ENCODE data around the gene CD58.

The CD58 gene

DNA sequence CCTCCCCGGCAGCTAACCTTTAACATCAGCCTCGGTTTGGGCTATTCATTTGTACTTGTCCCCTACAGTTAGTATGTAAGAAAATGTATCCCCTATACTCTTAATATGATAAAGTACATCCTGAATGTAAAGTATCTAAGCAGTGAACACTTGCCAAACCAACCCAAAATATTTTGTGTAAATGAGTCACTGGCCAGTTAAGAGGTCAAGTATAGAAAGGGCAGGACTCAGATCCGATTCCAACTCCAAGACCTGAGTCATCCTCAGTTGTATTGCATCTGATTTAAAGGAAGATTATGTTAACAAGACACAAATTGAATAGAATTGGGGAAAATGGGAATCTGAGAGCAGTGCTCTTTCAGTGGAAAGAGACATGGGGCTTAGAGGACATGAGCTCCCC lies 84.4 kb downstream of the CD58 start:
- TF ChIP-seq CTCF (conservative IDR thresholded peaks at IDR 0.05; ENCODE audit: low read depth, low read length): no peak
- DNase-seq (ENCODE audit: low read depth): no peak
- no peak overlapping the region for H3K4me3 ChIP-seq (ENCODE audit: low read length)

DNA sequence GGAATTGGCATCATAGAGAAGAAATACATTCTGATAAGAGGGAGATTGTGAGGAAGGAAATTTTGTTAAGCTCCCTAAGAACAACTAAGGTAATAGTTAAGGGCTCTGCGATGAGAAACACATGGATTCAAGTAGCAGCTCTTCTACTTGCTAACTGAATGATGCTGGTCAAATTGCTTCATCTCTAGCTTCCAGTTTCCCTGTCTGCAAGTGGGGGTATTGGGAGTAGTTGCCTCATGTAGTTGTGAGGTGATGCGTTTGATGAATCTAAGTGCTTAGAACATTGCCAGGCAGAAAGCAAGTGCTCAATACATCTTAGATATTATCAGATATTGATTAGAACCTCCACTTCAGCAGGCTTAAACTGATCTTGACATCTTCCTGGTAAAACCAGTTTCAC lies 84.8 kb downstream of the CD58 start:
- no peak for TF ChIP-seq CTCF (conservative IDR thresholded peaks at IDR 0.05; ENCODE audit: low read depth, low read length)
- DNase-seq (ENCODE audit: low read depth): no peak
- no peak overlapping the region for H3K4me3 ChIP-seq (ENCODE audit: low read length)

GRCh38 chr1:116485071-116485735 lies 85.6 kb downstream of the CD58 start:
- H3K4me3 ChIP-seq (ENCODE audit: low read length): no peak overlapping the region
- no peak for DNase-seq (ENCODE audit: low read depth)
- TF ChIP-seq CTCF (conservative IDR thresholded peaks at IDR 0.05; ENCODE audit: low read depth, low read length): peak; percentile 87

GRCh38 chr1:116483481-116484309 lies 87.1 kb downstream of the CD58 start:
- no peak for TF ChIP-seq CTCF (conservative IDR thresholded peaks at IDR 0.05; ENCODE audit: low read depth, low read length)
- no peak for DNase-seq (ENCODE audit: low read depth)

GRCh38 chr1:116482490-116482889 lies 88.3 kb downstream of the CD58 start:
- DNase-seq (ENCODE audit: low read depth): no peak
- no peak for TF ChIP-seq CTCF (conservative IDR thresholded peaks at IDR 0.05; ENCODE audit: low read depth, low read length)
- no peak overlapping the region for H3K4me3 ChIP-seq (ENCODE audit: low read length)

More at GRCh38 chr1:116483481-116484309, 87.1 kb downstream of the CD58 start:
- H3K4me3 ChIP-seq (ENCODE audit: low read length): no peak overlapping the region

GRCh38 chr1:116481934-116482333 lies 88.9 kb downstream of the CD58 start:
- DNase-seq (ENCODE audit: low read depth): no peak
- H3K4me3 ChIP-seq (ENCODE audit: low read length): no peak overlapping the region
- no peak for TF ChIP-seq CTCF (conservative IDR thresholded peaks at IDR 0.05; ENCODE audit: low read depth, low read length)

- H3K4me3 ChIP-seq (ENCODE audit: low read length): no peak overlapping the region
- TF ChIP-seq CTCF (conservative IDR thresholded peaks at IDR 0.05; ENCODE audit: low read depth, low read length): no peak
- no peak for DNase-seq (ENCODE audit: low read depth)
These were observed 92.2 kb downstream of the CD58 start for GRCh38 chr1:116478621-116479020.

Measured in retinal pigment epithelial cell (primary cell).